Measurements from ENCODE around the gene HARS2. TPM values are rescaled to one million over a fixed set of nuclear protein-coding genes. Genes with fewer than 3 reads are reported as not detected.
A peak's percentile ranks its signal among the peaks of the same experiment; 100 is the strongest.

HARS2 gene
- total and polyA plus RNA-seq, 7 experiments from 2014 or later, result 23.5 to 59.6 (median 36.2) TPM

DNA sequence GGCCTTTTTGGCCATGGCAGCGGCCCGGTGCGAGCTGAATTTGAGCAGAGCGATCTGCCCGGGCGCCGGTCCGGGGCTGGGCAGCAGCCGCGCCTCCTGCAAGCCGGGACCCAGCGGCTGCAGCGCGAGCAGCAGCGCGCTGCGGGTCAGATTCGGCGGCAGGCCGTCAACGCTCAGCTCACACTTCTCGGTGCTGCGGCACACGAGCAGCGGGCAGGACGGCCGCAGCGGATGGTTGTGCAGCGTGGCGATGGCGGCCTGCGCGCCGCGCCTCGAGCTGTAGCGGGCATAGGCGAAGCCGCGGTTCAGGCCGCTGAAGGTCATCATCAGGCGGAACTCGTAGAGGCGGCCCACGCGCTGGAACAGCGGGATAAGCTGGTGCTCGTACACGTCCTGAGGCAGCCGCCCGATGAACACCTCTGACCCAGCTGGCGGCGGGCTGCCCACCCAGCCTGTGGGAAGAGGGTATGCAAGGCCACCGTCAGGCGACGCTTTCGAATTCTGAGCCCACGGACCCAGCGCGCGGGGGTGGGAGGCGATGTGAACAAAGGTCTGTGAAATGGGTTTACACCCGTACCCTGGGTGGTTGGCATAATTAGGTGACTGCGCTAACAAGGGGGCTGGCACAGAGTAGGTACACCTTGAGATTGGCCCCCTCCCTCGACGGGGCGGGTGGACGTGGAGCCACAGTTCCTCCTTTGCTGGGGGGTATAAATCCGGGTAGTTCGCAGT is 18.6 kb upstream of the HARS2 start:
- Histone ChIP-seq H3K9me3 (ENCODE audit: control insufficient read depth in 2 of 3, low read length in 3 of 3) (no peaks in the 10 kb centered on the region), H3K4me1 (ENCODE audit: control insufficient read depth in 2 of 2, insufficient read depth in 2 of 2, low read length in 2 of 2) (peaks cover 0 to under 1% of the 10 kb centered on the region in 2 donors), H3K36me3 (ENCODE audit: control insufficient read depth in 2 of 3, insufficient read depth in 3 of 3, low read length in 3 of 3) (peaks cover 11 to 97% (median 26%) of the 10 kb centered on the region in 3 experiments), H3K4me3 (ENCODE audit: low read length) (no peak overlapping the region), H3K27ac (ENCODE audit: low read depth, low read length) (no peak overlapping the region), H3K27me3 (ENCODE audit: control insufficient read depth in 2 of 2, insufficient read depth in 2 of 2, low read length in 2 of 2) (no peaks in the 10 kb centered on the region)
- Mint-ChIP-seq H3K4me1 (peaks cover 3 to 12% (median 7%) of the 10 kb centered on the region in 7 donors), H3K36me3 (peaks cover 12 to 54% (median 28%) of the 10 kb centered on the region in 5 donors), H3K27ac (no peak overlapping the region), H3K27me3 (no peaks in the 10 kb centered on the region), H3K4me3 (no peak overlapping the region), H3K9me3 (peaks cover 0 to 2% (median 0%) of the 10 kb centered on the region in 11 donors)
- peak; percentile 35 for ATAC-seq
- CTCF ChIA-PET, result interaction anchor here (0.6 kb wide), 1 partner anchor 25 kb away, joined by 5 read pairs; the partner anchor contains the start of genes IK and NDUFA2
- intact Hi-C loops (cut with micrococcal nuclease), result no loop called here
- POLR2A ChIA-PET, result no interaction called here
- DNase-seq, result peak in 1 of 9 donors; percentile 19

DNA sequence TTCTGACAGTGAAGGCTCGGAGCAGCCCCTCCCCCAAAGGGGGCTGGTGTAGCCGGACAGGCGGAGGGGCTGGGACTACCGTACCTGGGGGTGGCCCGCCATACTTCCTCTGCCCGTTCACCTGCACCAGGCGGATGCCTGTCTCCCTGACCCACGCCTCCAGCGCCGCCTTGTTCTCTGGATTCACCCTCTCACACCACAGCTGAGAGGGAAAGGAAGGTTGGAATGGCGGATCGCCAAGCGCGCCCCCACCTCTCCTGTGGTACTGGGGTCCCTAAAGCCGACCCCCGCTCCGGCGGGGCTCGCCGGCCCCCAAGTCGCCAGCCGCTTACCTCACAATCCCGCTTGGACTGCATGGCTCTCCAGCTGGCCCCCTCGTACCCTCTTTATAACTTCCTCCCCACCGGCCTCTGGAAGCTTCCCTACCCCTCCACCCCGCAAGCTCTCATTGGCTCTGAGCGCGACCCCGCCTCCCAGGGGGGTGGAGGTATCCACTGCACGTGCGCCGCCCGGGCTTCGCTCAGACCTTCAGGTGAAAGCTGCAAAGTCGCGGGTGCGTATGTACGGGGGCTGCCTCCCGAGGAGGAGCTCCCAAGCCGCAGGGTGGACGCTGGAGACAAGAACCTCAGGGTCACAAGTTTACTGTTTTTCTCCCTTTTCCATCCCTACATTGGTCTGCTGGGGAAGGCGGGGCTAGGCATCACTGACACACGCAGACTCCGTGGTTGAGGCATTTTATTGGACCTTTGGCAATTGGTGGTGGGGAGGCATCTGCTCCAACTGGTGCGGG is 17.9 kb upstream of the HARS2 start, which contains the start of gene DND1:
TSS of gene DND1 (minus strand) at position 390 of the 790 bp plus-strand sequence. CDS start at position 356, 34 bp downstream.
- no peak within 1 kb of the TSS for H3K4me3 Mint-ChIP-seq
- H3K27ac Mint-ChIP-seq, result peak within 1 kb of the TSS in 4 of 9 donors; percentile 19 to 63 (median 27)
- peaks cover 11 to 97% (median 30%) of the 10 kb centered on the region in 3 experiments for H3K36me3 ChIP-seq (ENCODE audit: control insufficient read depth in 2 of 3, insufficient read depth in 3 of 3, low read length in 3 of 3)

GRCh38 chr5:140674211-140674610 is 17.0 kb upstream of the HARS2 start:
- no peak for ATAC-seq
- peak overlapping the region in 3 of 9 donors; percentile 19 to 63 (median 22) for H3K27ac Mint-ChIP-seq

More for the DNA sequence above, 17.9 kb upstream of the HARS2 start, which contains the start of gene DND1:
- peaks cover 15 to 56% (median 28%) of the 10 kb centered on the region in 5 donors for H3K36me3 Mint-ChIP-seq
- DNase-seq (no peak), ATAC-seq (no peak)
- H3K9me3 Mint-ChIP-seq, result peaks cover 0 to 2% (median 0%) of the 10 kb centered on the region in 11 donors
- no peaks in the 10 kb centered on the region for H3K27me3 Mint-ChIP-seq
- peaks cover 0 to 6% (median 3%) of the 10 kb centered on the region in 7 donors for H3K4me1 Mint-ChIP-seq
- ChIA-PET POLR2A (interaction anchor here (1.0 kb wide), 1 partner anchor 17 kb away, joined by 3 read pairs; the partner anchor contains the start of genes HARS1 and HARS2), CTCF (interaction anchor here (0.6 kb wide), 1 partner anchor 26 kb away, joined by 5 read pairs; the partner anchor contains the start of genes IK and NDUFA2)
- H3K27me3 ChIP-seq (ENCODE audit: control insufficient read depth in 2 of 2, insufficient read depth in 2 of 2, low read length in 2 of 2), result no peaks in the 10 kb centered on the region
- no peaks in the 10 kb centered on the region for H3K9me3 ChIP-seq (ENCODE audit: control insufficient read depth in 2 of 3, low read length in 3 of 3)
- intact Hi-C loops (cut with micrococcal nuclease), result no loop called here
- H3K4me3 ChIP-seq (ENCODE audit: low read length), result no peak within 1 kb of the TSS
- no peak within 1 kb of the TSS for H3K27ac ChIP-seq (ENCODE audit: low read depth, low read length)
- H3K4me1 ChIP-seq (ENCODE audit: control insufficient read depth in 2 of 2, insufficient read depth in 2 of 2, low read length in 2 of 2), result no peaks in the 10 kb centered on the region

GRCh38 chr5:140674629-140675028 is 16.6 kb upstream of the HARS2 start:
- Histone ChIP-seq H3K4me1 (ENCODE audit: control insufficient read depth in 2 of 2, insufficient read depth in 2 of 2, low read length in 2 of 2) (no peaks in the 10 kb centered on the region), H3K9me3 (ENCODE audit: control insufficient read depth in 2 of 3, low read length in 3 of 3) (no peaks in the 10 kb centered on the region), H3K27ac (ENCODE audit: low read depth, low read length) (no peak overlapping the region), H3K4me3 (ENCODE audit: low read length) (no peak overlapping the region), H3K27me3 (ENCODE audit: control insufficient read depth in 2 of 2, insufficient read depth in 2 of 2, low read length in 2 of 2) (no peaks in the 10 kb centered on the region), H3K36me3 (ENCODE audit: control insufficient read depth in 2 of 3, insufficient read depth in 3 of 3, low read length in 3 of 3) (peaks cover 11 to 96% (median 25%) of the 10 kb centered on the region in 3 experiments)
- POLR2A ChIA-PET, result interaction anchor here (0.6 to 1.2 kb wide), 4 partner anchors 14 to 87 kb away, joined by 3 read pairs; no protein-coding TSS in a partner anchor
- intact Hi-C loops (cut with micrococcal nuclease), result loop anchor here in 1 of 2 donors (1.0 kb wide), 1 partner anchor 46 kb away; no protein-coding TSS in a partner anchor
- Mint-ChIP-seq H3K9me3 (peaks cover 0 to 2% (median 0%) of the 10 kb centered on the region in 11 donors), H3K4me1 (peaks cover 0 to 7% (median 0%) of the 10 kb centered on the region in 7 donors), H3K36me3 (peaks cover 15 to 50% (median 25%) of the 10 kb centered on the region in 5 donors), H3K27me3 (no peaks in the 10 kb centered on the region), H3K4me3 (no peak overlapping the region), H3K27ac (peak overlapping the region in 2 of 9 donors; percentile 5 to 22)
- DNase-seq (no peak), ATAC-seq (no peak)
- CTCF ChIA-PET, result interaction anchor here (0.6 to 1.2 kb wide), 4 partner anchors 12 to 47 kb away, joined by 3 to 6 read pairs (median 3); no protein-coding TSS in a partner anchor

More at GRCh38 chr5:140674211-140674610, 17.0 kb upstream of the HARS2 start:
- Mint-ChIP-seq H3K4me1 (peaks cover 0 to 7% (median 0%) of the 10 kb centered on the region in 7 donors), H3K27me3 (no peaks in the 10 kb centered on the region), H3K9me3 (peaks cover 0 to 2% (median 0%) of the 10 kb centered on the region in 11 donors), H3K4me3 (no peak overlapping the region), H3K36me3 (peaks cover 15 to 50% (median 25%) of the 10 kb centered on the region in 5 donors)
- no peaks in the 10 kb centered on the region for H3K27me3 ChIP-seq (ENCODE audit: control insufficient read depth in 2 of 2, insufficient read depth in 2 of 2, low read length in 2 of 2)
- no peaks in the 10 kb centered on the region for H3K4me1 ChIP-seq (ENCODE audit: control insufficient read depth in 2 of 2, insufficient read depth in 2 of 2, low read length in 2 of 2)
- H3K4me3 ChIP-seq (ENCODE audit: low read length), result no peak overlapping the region
- no peaks in the 10 kb centered on the region for H3K9me3 ChIP-seq (ENCODE audit: control insufficient read depth in 2 of 3, low read length in 3 of 3)
- no peak for DNase-seq
- no peak overlapping the region for H3K27ac ChIP-seq (ENCODE audit: low read depth, low read length)
- POLR2A ChIA-PET, result interaction anchor here (1.0 to 1.2 kb wide), 4 partner anchors 14 to 41 kb away, joined by 3 read pairs; partner anchors contain the start of genes HARS1 and HARS2
- intact Hi-C loops (cut with micrococcal nuclease), result loop anchor here in 1 of 2 donors (1.0 kb wide), 1 partner anchor 46 kb away; no protein-coding TSS in a partner anchor
- CTCF ChIA-PET, result interaction anchor here (0.6 to 0.9 kb wide), 2 partner anchors 37 to 47 kb away, joined by 3 read pairs; no protein-coding TSS in a partner anchor
- peaks cover 11 to 96% (median 28%) of the 10 kb centered on the region in 3 experiments for H3K36me3 ChIP-seq (ENCODE audit: control insufficient read depth in 2 of 3, insufficient read depth in 3 of 3, low read length in 3 of 3)

DNA sequence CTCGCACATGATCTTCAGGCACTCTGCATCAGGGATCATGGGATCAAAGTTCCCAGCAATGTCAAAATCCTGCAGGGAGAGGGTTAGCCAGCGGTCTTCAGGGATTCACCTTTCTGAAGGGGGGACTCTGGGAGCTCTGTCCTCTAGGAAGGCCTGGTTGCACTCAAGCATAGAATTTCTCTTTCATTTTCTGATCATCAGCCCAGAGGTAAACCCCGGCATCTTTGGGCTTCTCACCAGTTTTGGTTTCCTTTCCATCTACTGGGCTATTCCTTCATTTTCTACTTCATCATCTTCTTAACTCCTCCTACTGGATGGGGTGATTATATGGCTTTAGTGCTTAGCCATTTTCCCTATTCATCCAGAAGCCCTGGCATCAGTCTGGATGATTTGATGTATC is 13.3 kb upstream of the HARS2 start:
- Histone ChIP-seq H3K9me3 (ENCODE audit: control insufficient read depth in 2 of 3, low read length in 3 of 3) (no peaks in the 10 kb centered on the region), H3K4me3 (ENCODE audit: low read length) (no peak overlapping the region), H3K36me3 (ENCODE audit: control insufficient read depth in 2 of 3, insufficient read depth in 3 of 3, low read length in 3 of 3) (peaks cover 19 to 89% (median 25%) of the 10 kb centered on the region in 3 experiments), H3K27me3 (ENCODE audit: control insufficient read depth in 2 of 2, insufficient read depth in 2 of 2, low read length in 2 of 2) (no peaks in the 10 kb centered on the region), H3K4me1 (ENCODE audit: control insufficient read depth in 2 of 2, insufficient read depth in 2 of 2, low read length in 2 of 2) (no peaks in the 10 kb centered on the region), H3K27ac (ENCODE audit: low read depth, low read length) (no peak overlapping the region)
- no peaks in the 10 kb centered on the region for H3K27me3 Mint-ChIP-seq
- H3K4me1 Mint-ChIP-seq, result peaks cover 0 to 8% (median 0%) of the 10 kb centered on the region in 7 donors
- CTCF ChIA-PET, result interaction anchor here (0.5 kb wide), 1 partner anchor 1298 kb away, joined by 3 read pairs; no protein-coding TSS in a partner anchor
- POLR2A ChIA-PET, result interaction anchor here (1.2 kb wide), 1 partner anchor 23 kb away, joined by 3 read pairs; no protein-coding TSS in a partner anchor
- peak overlapping the region in 1 of 10 donors; percentile 28 for H3K4me3 Mint-ChIP-seq
- DNase-seq (no peak), ATAC-seq (no peak)
- peak overlapping the region in 1 of 9 donors; percentile 58 for H3K27ac Mint-ChIP-seq
- peaks cover 12 to 59% (median 27%) of the 10 kb centered on the region in 5 donors for H3K36me3 Mint-ChIP-seq
- no peaks in the 10 kb centered on the region for H3K9me3 Mint-ChIP-seq
- intact Hi-C loops (cut with micrococcal nuclease), result no loop called here

Measured in naive thymus-derived CD4-positive, alpha-beta T cell (primary cell).